SK-N-MC (cell line): ENCODE data around the gene RRBP1.

Source experiments
- DNase-seq: peaks from one replicate; pipeline ENCODE4 v3.0.0-alpha.2; 2011; ENCODE audit warnings: low read depth, low spot score
- H3K27ac ChIP-seq: fragments of 200-600 bp; sonication (generic); 2 replicates; pipeline ENCODE4 v1.5.1; 2016; ENCODE audit warnings: mixed run types
- H3K36me3 ChIP-seq: fragments of 200-600 bp; sonication (generic); 2 replicates; pipeline ENCODE4 v1.6.1; 2017; ENCODE audit warnings: antibody characterized with exemption, low read length, mixed read lengths; ENCODE audit not compliant: insufficient read depth
- H3K4me3 ChIP-seq: fragments of 200-600 bp; sonication (generic); 2 replicates; pipeline ENCODE4 v1.5.1; 2016
- H3K9ac ChIP-seq: fragments of 200-600 bp; sonication (generic); 2 replicates; pipeline ENCODE4 v1.8.0; 2017; ENCODE audit warnings: mixed run types, mixed read lengths; ENCODE audit not compliant: insufficient read length
- H3K9me3 ChIP-seq: fragments of 200-600 bp; sonication (generic); 2 replicates; pipeline ENCODE4 v1.6.1; 2017; ENCODE audit warnings: low read depth, mild to moderate bottlenecking, antibody characterized with exemption, low read length, moderate library complexity, mixed read lengths
- EZH2 ChIP-seq: fragments of 200-600 bp; sonication (generic); IDR thresholded peaks from one replicate; pipeline ENCODE4 v1.6.1; 2017; ENCODE audit warnings: antibody characterized with exemption
- FOXP2 ChIP-seq: optimal IDR thresholded peaks from 2 replicates; pipeline ENCODE3; 2011; ENCODE audit warnings: mild to moderate bottlenecking, moderate library complexity; ENCODE audit not compliant: insufficient read depth; ENCODE audit errors: extremely low read length, control extremely low read depth
- POLR2AphosphoS5 ChIP-seq: IDR thresholded peaks from 2 replicates; pipeline ENCODE4 v1.6.1; 2012; ENCODE audit warnings: mild to moderate bottlenecking, low read depth, low read length, borderline replicate concordance

The RRBP1 gene

GRCh38 chr20:17616480-17617211, 65.4 kb downstream of the RRBP1 start:
- H3K27ac ChIP-seq, result no peak overlapping the region
- H3K9ac ChIP-seq, result no peak overlapping the region
- peaks cover 3% of the 10 kb centered on the region; the same call in 1 of the 2 replicates for H3K36me3 ChIP-seq
- H3K4me3 ChIP-seq, result no peak overlapping the region
- no peaks in the 10 kb centered on the region for H3K9me3 ChIP-seq
- TF ChIP-seq EZH2 (no peak), POLR2AphosphoS5 (no peak), FOXP2 (no peak)
- no peak for DNase-seq

- no peak for DNase-seq
- no peaks in the 10 kb centered on the region for H3K9me3 ChIP-seq
- H3K36me3 ChIP-seq, result peaks cover 3% of the 10 kb centered on the region; the same call in 1 of the 2 replicates
- no peak overlapping the region for H3K27ac ChIP-seq
- no peak overlapping the region for H3K4me3 ChIP-seq
- no peak overlapping the region for H3K9ac ChIP-seq
- TF ChIP-seq FOXP2 (no peak), POLR2AphosphoS5 (no peak), EZH2 (no peak)
Measured at GRCh38 chr20:17615645-17616479, 66.2 kb downstream of the RRBP1 start.

- no peak for DNase-seq
- no peaks in the 10 kb centered on the region for H3K9me3 ChIP-seq
- TF ChIP-seq POLR2AphosphoS5, result no peak
- no peak for TF ChIP-seq FOXP2
- TF ChIP-seq EZH2, result no peak
- 0 out of 2 replicates have a peak, but pooled peaks cover 3% of the 10 kb centered on the region for H3K36me3 ChIP-seq
- no peak overlapping the region for H3K27ac ChIP-seq
- peak overlapping the region; percentile 50 for H3K9ac ChIP-seq
- H3K4me3 ChIP-seq, result peak overlapping the region; percentile 62
Measured at GRCh38 chr20:17614812-17615644, 67.0 kb downstream of the RRBP1 start.

DNA sequence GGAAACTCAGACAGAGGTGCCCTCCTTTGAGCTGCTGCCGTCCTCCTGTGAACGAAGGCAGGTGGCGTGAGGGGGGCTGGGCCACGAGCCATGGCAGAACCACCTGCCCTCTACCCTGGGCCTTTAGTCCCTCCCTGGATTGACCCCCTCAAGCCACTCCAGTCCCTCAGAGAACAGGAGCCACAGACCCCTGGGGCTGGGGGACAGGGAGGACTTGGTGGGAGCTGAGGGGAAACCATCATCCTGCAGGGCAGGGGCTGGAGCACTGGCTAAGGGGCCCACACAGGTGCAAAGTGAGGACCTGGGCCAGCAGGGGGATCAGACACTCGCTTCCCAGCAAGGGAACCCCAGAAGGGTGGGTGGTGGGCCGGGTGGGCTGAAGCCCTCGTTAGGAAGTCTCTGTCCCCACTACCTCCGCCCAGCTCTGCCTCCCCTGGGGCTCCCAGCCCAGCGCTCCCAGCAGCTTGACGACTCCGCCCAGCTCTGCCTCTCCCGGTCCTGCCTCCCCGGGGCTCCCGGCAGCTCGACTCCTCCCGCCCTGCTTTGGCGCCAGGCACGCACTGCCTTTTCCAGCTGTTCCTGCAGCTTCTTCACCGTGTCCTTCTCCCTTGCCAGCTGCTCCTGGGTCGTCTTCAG, 67.7 kb downstream of the RRBP1 start:
- Histone ChIP-seq H3K27ac (no peak overlapping the region), H3K9ac (peak overlapping the region; percentile 50), H3K9me3 (no peaks in the 10 kb centered on the region), H3K36me3 (no peaks in the 10 kb centered on the region), H3K4me3 (peak overlapping the region; percentile 62)
- TF ChIP-seq EZH2, result no peak
- no peak for TF ChIP-seq POLR2AphosphoS5
- TF ChIP-seq FOXP2, result no peak
- DNase-seq, result peak; percentile 8

GRCh38 chr20:17613328-17614175, 68.5 kb downstream of the RRBP1 start:
- Histone ChIP-seq H3K4me3 (no peak overlapping the region), H3K9me3 (no peaks in the 10 kb centered on the region), H3K9ac (no peak overlapping the region), H3K27ac (no peak overlapping the region), H3K36me3 (no peaks in the 10 kb centered on the region)
- no peak for DNase-seq
- TF ChIP-seq POLR2AphosphoS5, result no peak
- no peak for TF ChIP-seq EZH2
- TF ChIP-seq FOXP2, result no peak

GRCh38 chr20:17612992-17613327, 69.1 kb downstream of the RRBP1 start:
- H3K36me3 ChIP-seq, result peaks cover 2% of the 10 kb centered on the region; the same call in 1 of the 2 replicates
- H3K9me3 ChIP-seq, result no peaks in the 10 kb centered on the region
- no peak for DNase-seq
- H3K27ac ChIP-seq, result 0 out of 2 replicates have a peak overlapping the region, but pooled peaks have one; percentile 15
- H3K4me3 ChIP-seq, result no peak overlapping the region
- TF ChIP-seq POLR2AphosphoS5 (no peak), EZH2 (no peak), FOXP2 (no peak)
- no peak overlapping the region for H3K9ac ChIP-seq

- Histone ChIP-seq H3K9me3 (no peaks in the 10 kb centered on the region), H3K27ac (0 out of 2 replicates have a peak overlapping the region, but pooled peaks have one; percentile 15), H3K9ac (no peak overlapping the region), H3K36me3 (peaks cover 7% of the 10 kb centered on the region; the same call in 1 of the 2 replicates), H3K4me3 (no peak overlapping the region)
- no peak for DNase-seq
- TF ChIP-seq EZH2 (no peak), POLR2AphosphoS5 (no peak), FOXP2 (no peak)
Measured at GRCh38 chr20:17612287-17612991, 69.6 kb downstream of the RRBP1 start.
